ENCODE measurements around the gene HS3ST6.

Gene HS3ST6

GRCh38 chr16:1895949-1896675, 22.1 kb downstream of the HS3ST6 start:
- no peaks in the 10 kb centered on the region for H3K27me3 ChIP-seq (ENCODE audit: insufficient read depth, low read length, poor library complexity, severe bottlenecking)

DNA sequence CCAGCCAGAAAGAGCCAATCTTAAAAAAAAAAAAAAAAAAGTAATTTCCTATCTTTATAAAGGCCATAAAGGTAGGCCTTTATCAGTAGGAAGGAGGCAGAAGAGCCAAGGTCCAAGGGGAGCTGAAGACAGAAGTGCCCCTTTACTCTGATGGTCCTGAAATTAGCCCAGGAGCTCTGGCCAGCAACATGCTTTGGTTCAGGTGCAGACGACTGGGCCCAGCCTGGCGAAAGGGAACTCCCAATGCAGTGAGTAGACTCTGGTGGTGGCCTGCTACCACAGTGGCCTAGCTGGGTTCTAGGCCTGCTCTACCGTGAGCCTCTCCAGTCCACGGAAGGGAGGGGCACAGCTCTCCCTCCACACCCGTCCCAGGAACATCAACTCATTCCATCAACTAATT, 23.1 kb downstream of the HS3ST6 start:
- H3K4me1 ChIP-seq (ENCODE audit: insufficient read depth, low read length, poor library complexity, severe bottlenecking), result no peaks in the 10 kb centered on the region
- no peaks in the 10 kb centered on the region for H3K79me2 ChIP-seq (ENCODE audit: insufficient read depth, low read length)
- H3K9me2 ChIP-seq (replicated peaks; ENCODE audit: low read depth, low read length), result no peaks in the 10 kb centered on the region
- no peak overlapping the region for H3K4me3 ChIP-seq (ENCODE audit: low read length, poor library complexity, severe bottlenecking)
- H3K4me2 ChIP-seq (ENCODE audit: low read depth, low read length, poor library complexity, severe bottlenecking), result no peak overlapping the region
- H3K9ac ChIP-seq (ENCODE audit: low read depth, low read length, poor library complexity, severe bottlenecking), result no peak overlapping the region
- no peak overlapping the region for H2AFZ ChIP-seq (ENCODE audit: low read length)
- no peaks in the 10 kb centered on the region for H3K36me3 ChIP-seq (ENCODE audit: insufficient read depth, low read length)
- H3K9me3 ChIP-seq (ENCODE audit: insufficient read depth, low read depth, low read length), result no peaks in the 10 kb centered on the region
- H4K20me1 ChIP-seq (ENCODE audit: insufficient read depth, low read length, poor library complexity, severe bottlenecking), result no peaks in the 10 kb centered on the region
- no peaks in the 10 kb centered on the region for H3F3A ChIP-seq (ENCODE audit: low read depth)
- TF ChIP-seq, protein P1, sequence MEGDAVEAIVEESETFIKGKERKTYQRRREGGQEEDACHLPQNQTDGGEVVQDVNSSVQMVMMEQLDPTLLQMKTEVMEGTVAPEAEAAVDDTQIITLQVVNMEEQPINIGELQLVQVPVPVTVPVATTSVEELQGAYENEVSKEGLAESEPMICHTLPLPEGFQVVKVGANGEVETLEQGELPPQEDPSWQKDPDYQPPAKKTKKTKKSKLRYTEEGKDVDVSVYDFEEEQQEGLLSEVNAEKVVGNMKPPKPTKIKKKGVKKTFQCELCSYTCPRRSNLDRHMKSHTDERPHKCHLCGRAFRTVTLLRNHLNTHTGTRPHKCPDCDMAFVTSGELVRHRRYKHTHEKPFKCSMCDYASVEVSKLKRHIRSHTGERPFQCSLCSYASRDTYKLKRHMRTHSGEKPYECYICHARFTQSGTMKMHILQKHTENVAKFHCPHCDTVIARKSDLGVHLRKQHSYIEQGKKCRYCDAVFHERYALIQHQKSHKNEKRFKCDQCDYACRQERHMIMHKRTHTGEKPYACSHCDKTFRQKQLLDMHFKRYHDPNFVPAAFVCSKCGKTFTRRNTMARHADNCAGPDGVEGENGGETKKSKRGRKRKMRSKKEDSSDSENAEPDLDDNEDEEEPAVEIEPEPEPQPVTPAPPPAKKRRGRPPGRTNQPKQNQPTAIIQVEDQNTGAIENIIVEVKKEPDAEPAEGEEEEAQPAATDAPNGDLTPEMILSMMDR (conservative IDR thresholded peaks at IDR 0.05; ENCODE audit: low read length), result no peak
- TF ChIP-seq EZH2phosphoT487 (IDR thresholded peaks at IDR 0.05; ENCODE audit: borderline replicate concordance), result no peak
- H3K27me3 ChIP-seq (ENCODE audit: insufficient read depth, low read length, poor library complexity, severe bottlenecking), result no peaks in the 10 kb centered on the region

More at GRCh38 chr16:1895949-1896675, 22.1 kb downstream of the HS3ST6 start:
- Histone ChIP-seq H3F3A (ENCODE audit: low read depth) (no peaks in the 10 kb centered on the region), H2AFZ (ENCODE audit: low read length) (no peak overlapping the region), H4K20me1 (ENCODE audit: insufficient read depth, low read length, poor library complexity, severe bottlenecking) (no peaks in the 10 kb centered on the region), H3K36me3 (ENCODE audit: insufficient read depth, low read length) (no peaks in the 10 kb centered on the region), H3K4me3 (ENCODE audit: low read length, poor library complexity, severe bottlenecking) (no peak overlapping the region), H3K4me1 (ENCODE audit: insufficient read depth, low read length, poor library complexity, severe bottlenecking) (no peaks in the 10 kb centered on the region), H3K9me2 (replicated peaks; ENCODE audit: low read depth, low read length) (no peaks in the 10 kb centered on the region), H3K9ac (ENCODE audit: low read depth, low read length, poor library complexity, severe bottlenecking) (no peak overlapping the region), H3K9me3 (ENCODE audit: insufficient read depth, low read depth, low read length) (no peaks in the 10 kb centered on the region), H3K4me2 (ENCODE audit: low read depth, low read length, poor library complexity, severe bottlenecking) (no peak overlapping the region), H3K79me2 (ENCODE audit: insufficient read depth, low read length) (no peaks in the 10 kb centered on the region)
- TF ChIP-seq EZH2phosphoT487 (IDR thresholded peaks at IDR 0.05; ENCODE audit: borderline replicate concordance), result no peak
- TF ChIP-seq, protein P1 (conservative IDR thresholded peaks at IDR 0.05; ENCODE audit: low read length), result no peak

DNA sequence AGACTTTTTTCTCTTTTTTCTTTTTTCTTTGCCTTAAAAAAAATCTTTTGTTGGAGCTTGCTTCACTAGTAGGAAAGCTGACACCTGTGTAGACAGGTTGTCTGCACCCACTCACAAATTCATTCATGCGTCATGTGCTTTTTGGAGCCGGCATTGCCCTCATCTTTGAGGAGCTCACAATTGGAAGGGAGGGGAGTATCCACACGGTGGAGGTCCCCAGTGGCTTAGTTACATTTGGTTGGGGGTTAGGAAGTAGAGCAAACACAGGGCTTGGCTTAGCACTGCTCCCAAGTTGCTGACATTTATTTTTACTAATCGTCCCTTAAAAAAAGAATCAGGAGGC, 27.5 kb downstream of the HS3ST6 start:
- TF ChIP-seq, protein P1 (conservative IDR thresholded peaks at IDR 0.05; ENCODE audit: low read length), result no peak
- no peak for TF ChIP-seq EZH2phosphoT487 (IDR thresholded peaks at IDR 0.05; ENCODE audit: borderline replicate concordance)
- Histone ChIP-seq H3K4me2 (ENCODE audit: low read depth, low read length, poor library complexity, severe bottlenecking) (no peak overlapping the region), H3K36me3 (ENCODE audit: insufficient read depth, low read length) (no peaks in the 10 kb centered on the region), H3K9me3 (ENCODE audit: insufficient read depth, low read depth, low read length) (no peaks in the 10 kb centered on the region), H3F3A (ENCODE audit: low read depth) (no peaks in the 10 kb centered on the region), H3K9ac (ENCODE audit: low read depth, low read length, poor library complexity, severe bottlenecking) (no peak overlapping the region), H3K79me2 (ENCODE audit: insufficient read depth, low read length) (no peaks in the 10 kb centered on the region), H3K27me3 (ENCODE audit: insufficient read depth, low read length, poor library complexity, severe bottlenecking) (no peaks in the 10 kb centered on the region), H3K4me1 (ENCODE audit: insufficient read depth, low read length, poor library complexity, severe bottlenecking) (no peaks in the 10 kb centered on the region), H2AFZ (ENCODE audit: low read length) (no peak overlapping the region), H3K9me2 (replicated peaks; ENCODE audit: low read depth, low read length) (no peaks in the 10 kb centered on the region), H4K20me1 (ENCODE audit: insufficient read depth, low read length, poor library complexity, severe bottlenecking) (no peaks in the 10 kb centered on the region), H3K4me3 (ENCODE audit: low read length, poor library complexity, severe bottlenecking) (no peak overlapping the region)

All from Loucy (cell line).